ENCODE measurements around the gene MEF2A. TPM values are rescaled to one million over a fixed set of nuclear protein-coding genes. Genes with fewer than 3 reads are reported as not detected.
"Not testable (repeated sequence)": the region's sequence is repeated elsewhere in the genome, so short reads cannot be mapped to it uniquely, and the experiment has no call there.

Gene MEF2A
- total RNA-seq, 3 donors from 2014 or later: 33.5 to 61.7 (median 34.7) TPM

GRCh38 chr15:99732751-99733267 is 167.0 kb downstream of the MEF2A start:
- no peak for TF ChIP-seq CTCF (IDR thresholded peaks at IDR 0.05)
- intact Hi-C loops (cut with DNase I, micrococcal nuclease): no loop called here
- peak in 1 of 3 donors; percentile 63 for DNase-seq
- ATAC-seq: peak; percentile 22
- Histone ChIP-seq H3K36me3 (ENCODE audit: low read depth) (no peaks in the 10 kb centered on the region), H3K4me1 (ENCODE audit: low read depth) (peaks cover 9% of the 10 kb centered on the region), H3K4me3 (peak overlapping the region; percentile 74), H3K9me3 (no peaks in the 10 kb centered on the region)

GRCh38 chr15:99733268-99734039 is 167.7 kb downstream of the MEF2A start, which contains the start of gene LYSMD4:
Gene LYSMD4 (minus strand): TSS chr15:99733437. CDS start chr15:99731999, 1,438 bp downstream.
- intact Hi-C loops (cut with DNase I, micrococcal nuclease): no loop called here
- H3K4me1 ChIP-seq (ENCODE audit: low read depth): peaks cover 9% of the 10 kb centered on the region
- H3K9me3 ChIP-seq: no peaks in the 10 kb centered on the region
- peak within 1 kb of the TSS; percentile 74 for H3K4me3 ChIP-seq
- no peak for TF ChIP-seq CTCF (IDR thresholded peaks at IDR 0.05)
- DNase-seq (peak; percentile 99 to 100 (median 100)), ATAC-seq (peak; percentile 99)
- H3K36me3 ChIP-seq (ENCODE audit: low read depth): no peaks in the 10 kb centered on the region

GRCh38 chr15:99734040-99734291 is 168.2 kb downstream of the MEF2A start:
- intact Hi-C loops (cut with DNase I, micrococcal nuclease); H3K4me1 ChIP-seq (ENCODE audit: low read depth); H3K4me3 ChIP-seq; H3K36me3 ChIP-seq (ENCODE audit: low read depth); ATAC-seq; H3K9me3 ChIP-seq; DNase-seq: not testable (repeated sequence)

GRCh38 chr15:99734575-99734974 is 168.8 kb downstream of the MEF2A start:
- peak in 1 of 3 donors; percentile 43 for DNase-seq
- TF ChIP-seq CTCF (IDR thresholded peaks at IDR 0.05): no peak
- intact Hi-C loops (cut with DNase I, micrococcal nuclease): no loop called here
- Histone ChIP-seq H3K9me3 (no peaks in the 10 kb centered on the region), H3K4me3 (no peak overlapping the region), H3K4me1 (ENCODE audit: low read depth) (peaks cover 9% of the 10 kb centered on the region), H3K36me3 (ENCODE audit: low read depth) (no peaks in the 10 kb centered on the region)
- ATAC-seq: no peak

- H3K4me1 ChIP-seq (ENCODE audit: low read depth): peaks cover 6% of the 10 kb centered on the region
- no peak overlapping the region for H3K4me3 ChIP-seq
- intact Hi-C loops (cut with DNase I, micrococcal nuclease): no loop called here
- ATAC-seq: no peak
- no peak for TF ChIP-seq CTCF (IDR thresholded peaks at IDR 0.05)
- H3K36me3 ChIP-seq (ENCODE audit: low read depth): no peaks in the 10 kb centered on the region
- no peaks in the 10 kb centered on the region for H3K9me3 ChIP-seq
- DNase-seq: no peak
Observed at GRCh38 chr15:99735868-99736267, 170.1 kb downstream of the MEF2A start.

- DNase-seq: no peak
- Histone ChIP-seq H3K36me3 (ENCODE audit: low read depth) (no peaks in the 10 kb centered on the region), H3K9me3 (no peaks in the 10 kb centered on the region), H3K4me3 (no peak overlapping the region), H3K4me1 (ENCODE audit: low read depth) (peaks cover 6% of the 10 kb centered on the region)
- no peak for TF ChIP-seq CTCF (IDR thresholded peaks at IDR 0.05)
- intact Hi-C loops (cut with DNase I, micrococcal nuclease): no loop called here
- no peak for ATAC-seq
Observed at GRCh38 chr15:99736702-99737101, 170.9 kb downstream of the MEF2A start.

All from mucosa of descending colon (tissue), 3 donors.